Liver (tissue), 3 donors: Measurements from ENCODE around the gene HSPA1B.

ENCODE experiments used
- CTCF ChIP-seq: fragments of 150-350 bp; IDR thresholded peaks from 2 replicates; pipeline ENCODE4 v1.5.1; 2017; ENCODE audit warnings: improper control_type of control experiment, low read depth, low read length; ENCODE audit not compliant: missing input control
- FOXA1 ChIP-seq: IDR thresholded peaks from 2 replicates; pipeline ENCODE4 v1.6.1; 2016; ENCODE audit warnings: antibody characterized with exemption
- HNF4A ChIP-seq, 2 donors: conservative IDR thresholded peaks; 2 replicates each; pipeline ENCODE4 v1.6.1; 2016; ENCODE audit warnings: antibody characterized with exemption in 2 of 2, mild to moderate bottlenecking in 2 of 2
- JUND ChIP-seq, 2 donors: IDR thresholded peaks; 2 replicates each; pipeline ENCODE4 v1.6.1; 2016; ENCODE audit warnings: antibody characterized with exemption in 2 of 2
- RAD21 ChIP-seq, 2 donors: IDR thresholded peaks; 2 replicates each; pipeline ENCODE4 v1.6.1; 2016; ENCODE audit warnings: antibody characterized with exemption in 2 of 2, mild to moderate bottlenecking in 2 of 2
- REST ChIP-seq: IDR thresholded peaks from 2 replicates; pipeline ENCODE4 v1.6.1; 2016; ENCODE audit warnings: antibody characterized with exemption, mild to moderate bottlenecking
- TAF1 ChIP-seq: conservative IDR thresholded peaks from 2 replicates; pipeline ENCODE4 v1.6.1; 2016; ENCODE audit warnings: antibody characterized with exemption, mild to moderate bottlenecking
- donor health status: healthy.
- donor health status: healthy.

- TF ChIP-seq TAF1, result no peak
- no peak for TF ChIP-seq CTCF
- no peak for TF ChIP-seq HNF4A (conservative IDR thresholded peaks at IDR 0.05)
- TF ChIP-seq RAD21 (IDR thresholded peaks at IDR 0.05), result no peak
- no peak for TF ChIP-seq REST
- no peak for TF ChIP-seq JUND (IDR thresholded peaks at IDR 0.05)
- TF ChIP-seq FOXA1, result no peak
These were observed 31.2 kb downstream of the HSPA1B start for GRCh38 chr6:31858707-31859106.
